H9 (cell line): ENCODE measurements around the gene ALDH1B1. TPM values are rescaled to one million over a fixed set of nuclear protein-coding genes. Genes with fewer than 3 reads are reported as not detected.

Source experiments
- DNase-seq: peaks from one replicate; pipeline ENCODE4 v3.0.0-alpha.2; 2017
- H2AFZ ChIP-seq: one replicate; pipeline ENCODE4 v1.6.1; 2013; ENCODE audit warnings: mild to moderate bottlenecking, low read length, control low read depth, moderate library complexity
- H2AK5ac ChIP-seq: 2 replicates; pipeline ENCODE4 v1.6.1; 2013; ENCODE audit warnings: low read length, control low read depth, mixed read lengths; ENCODE audit not compliant: insufficient read length
- H2BK120ac ChIP-seq: one replicate; pipeline ENCODE4 v1.6.1; 2013; ENCODE audit warnings: low read depth, mild to moderate bottlenecking, low read length, control low read depth, inconsistent platforms; ENCODE audit not compliant: poor library complexity, severe bottlenecking
- H2BK12ac ChIP-seq: 2 replicates; pipeline ENCODE4 v1.6.1; 2013; ENCODE audit warnings: low read length, control low read depth, mixed read lengths, low read depth; ENCODE audit not compliant: insufficient read length
- H2BK15ac ChIP-seq: 2 replicates; pipeline ENCODE4 v1.6.1; 2013; ENCODE audit warnings: low read depth, low read length, control low read depth
- H2BK20ac ChIP-seq: one replicate; pipeline ENCODE4 v1.6.1; 2013; ENCODE audit warnings: low read depth, mild to moderate bottlenecking, low read length, control low read depth, inconsistent platforms; ENCODE audit not compliant: poor library complexity, severe bottlenecking
- H2BK5ac ChIP-seq: 2 replicates; pipeline ENCODE4 v1.6.1; 2013; ENCODE audit warnings: low read length, control low read depth, mixed read lengths; ENCODE audit not compliant: insufficient read length
- H3K14ac ChIP-seq: 2 replicates; pipeline ENCODE4 v1.6.1; 2013; ENCODE audit warnings: low read length, control low read depth; ENCODE audit not compliant: insufficient read depth
- H3K18ac ChIP-seq: 2 replicates; pipeline ENCODE4 v1.6.1; 2013; ENCODE audit warnings: low read depth, mild to moderate bottlenecking, mixed read lengths, low read length, control low read depth; ENCODE audit not compliant: insufficient read length
- H3K23ac ChIP-seq: 2 replicates; pipeline ENCODE4 v1.6.1; 2013; ENCODE audit warnings: low read length, control low read depth, mixed read lengths, low read depth; ENCODE audit not compliant: insufficient read length
- H3K23me2 ChIP-seq: 2 replicates; pipeline ENCODE4 v1.6.1; 2013; ENCODE audit warnings: low read depth, mild to moderate bottlenecking, mixed read lengths, low read length, control low read depth; ENCODE audit not compliant: insufficient read length, poor library complexity, severe bottlenecking
- H3K27ac ChIP-seq: 2 replicates; pipeline ENCODE4 v1.5.1; 2013; ENCODE audit warnings: low read length, control low read depth, mixed read lengths, low read depth; ENCODE audit not compliant: insufficient read length
- H3K27me3 ChIP-seq: 2 replicates; pipeline ENCODE4 v1.6.1; 2013; ENCODE audit warnings: low read length, control low read depth, inconsistent platforms; ENCODE audit not compliant: insufficient read depth
- H3K4ac ChIP-seq: 2 replicates; pipeline ENCODE4 v1.6.1; 2013; ENCODE audit warnings: low read depth, mild to moderate bottlenecking, control low read depth, inconsistent platforms, low read length, moderate library complexity
- H3K4me1 ChIP-seq: 2 replicates; pipeline ENCODE4 v1.6.1; 2013; ENCODE audit warnings: low read length, control low read depth, inconsistent platforms; ENCODE audit not compliant: insufficient read depth
- H3K4me2 ChIP-seq: 2 replicates; pipeline ENCODE4 v1.6.1; 2013; ENCODE audit warnings: low read length, control low read depth, mixed read lengths; ENCODE audit not compliant: insufficient read length, insufficient read depth
- H3K56ac ChIP-seq: 2 replicates; pipeline ENCODE4 v1.6.1; 2013; ENCODE audit warnings: low read depth, mild to moderate bottlenecking, mixed read lengths, low read length, control low read depth; ENCODE audit not compliant: insufficient read length
- H3K79me1 ChIP-seq: 2 replicates; pipeline ENCODE4 v1.6.1; 2013; ENCODE audit warnings: low read depth, mild to moderate bottlenecking, moderate library complexity, low read length, control low read depth, inconsistent platforms; ENCODE audit not compliant: insufficient read depth, poor library complexity, severe bottlenecking
- H3K79me2 ChIP-seq: 2 replicates; pipeline ENCODE4 v1.6.1; 2013; ENCODE audit warnings: low read length, control low read depth, inconsistent platforms; ENCODE audit not compliant: insufficient read depth
- H3K9ac ChIP-seq: 2 replicates; pipeline ENCODE4 v1.6.1; 2013; ENCODE audit warnings: low read length, control low read depth, mixed read lengths; ENCODE audit not compliant: insufficient read length; ENCODE audit errors: extremely low read depth
- H3K9me3 ChIP-seq: one replicate; pipeline ENCODE4 v1.6.1; 2013; ENCODE audit warnings: low read depth, low read length, inconsistent platforms; ENCODE audit not compliant: control insufficient read depth
- H3T11ph ChIP-seq: one replicate; pipeline ENCODE4 v1.6.1; 2013; ENCODE audit warnings: mild to moderate bottlenecking, low read length, control low read depth, inconsistent platforms
- H4K20me1 ChIP-seq: one replicate; pipeline ENCODE4 v1.6.1; 2013; ENCODE audit not compliant: control insufficient read depth, insufficient read length, insufficient read depth
- H4K5ac ChIP-seq: 2 replicates; pipeline ENCODE4 v1.6.1; 2013; ENCODE audit warnings: low read depth, mild to moderate bottlenecking, mixed read lengths, low read length, control low read depth; ENCODE audit not compliant: insufficient read length
- H4K8ac ChIP-seq: replicated peaks from 2 replicates; pipeline ENCODE4 v1.6.1; 2013; ENCODE audit warnings: low read length, control low read depth, mixed read lengths, low read depth; ENCODE audit not compliant: insufficient read length
- H4K91ac ChIP-seq: 2 replicates; pipeline ENCODE4 v1.6.1; 2013; ENCODE audit warnings: low read depth, mild to moderate bottlenecking, moderate library complexity, mixed read lengths, low read length, control low read depth; ENCODE audit not compliant: insufficient read length
- H3K27ac Mint-ChIP-seq, 3 experiments: 2 replicates in 2 of 3; 3 replicates in 1 of 3; pipeline ENCODE4 v1.8.0; 2020 to 2021; ENCODE audit warnings: mixed read lengths in 3 of 3, mild to moderate bottlenecking in 1 of 3, moderate library complexity in 1 of 3
- H3K27me3 Mint-ChIP-seq: 2 replicates; pipeline ENCODE4 v1.8.0; 2021; ENCODE audit warnings: low read depth, mild to moderate bottlenecking, moderate library complexity, mixed read lengths
- H3K36me3 Mint-ChIP-seq, 3 experiments: 2 replicates in 2 of 3; 3 replicates in 1 of 3; pipeline ENCODE4 v1.8.0; 2020 to 2021; ENCODE audit warnings: low read depth in 3 of 3, mixed read lengths in 3 of 3; ENCODE audit not compliant: insufficient read depth in 1 of 3
- H3K4me1 Mint-ChIP-seq, 2 experiments: 2 replicates each; pipeline ENCODE4 v1.8.0; 2020; ENCODE audit warnings: mixed read lengths in 2 of 2
- H3K4me3 Mint-ChIP-seq, 2 experiments: 2 replicates in 1 of 2; 3 replicates in 1 of 2; pipeline ENCODE4 v1.8.0; 2020 to 2021; ENCODE audit warnings: mild to moderate bottlenecking in 2 of 2, mixed read lengths in 2 of 2, moderate library complexity in 1 of 2
- H3K9me3 Mint-ChIP-seq, 2 experiments: 2 replicates in 1 of 2; 3 replicates in 1 of 2; pipeline ENCODE4 v1.8.0; 2020; ENCODE audit warnings: mild to moderate bottlenecking in 2 of 2, mixed read lengths in 2 of 2, moderate library complexity in 1 of 2
- WGBS: extraction: QIAGEN DNeasy Blood & Tissue Kit; methylation state at CpG from one replicate; pipeline ENCODE4 v1.1.7; 2013; ENCODE audit warnings: missing lambda C conversion rate, low lambda C conversion rate, mixed read lengths; ENCODE audit not compliant: insufficient read length; ENCODE audit errors: extremely low coverage; 5-methylcytosine and 5-hydroxymethylcytosine counted together
- total RNA-seq: library from RNA; stranded (reverse); gene quantifications from 2 replicates; pipeline ENCODE4 v1.2.1, GENCODE V29; 2021
- TF ChIP-seq, protein P1 (sequence below): fragments of 200-600 bp; sonication (generic); conservative IDR thresholded peaks from 3 replicates; pipeline ENCODE4 v1.8.0; 2021; ENCODE audit warnings: antibody characterized with exemption, mild to moderate bottlenecking

The ALDH1B1 gene
- total RNA-seq, 1 experiment from 2014 or later = 49.6 TPM

DNA sequence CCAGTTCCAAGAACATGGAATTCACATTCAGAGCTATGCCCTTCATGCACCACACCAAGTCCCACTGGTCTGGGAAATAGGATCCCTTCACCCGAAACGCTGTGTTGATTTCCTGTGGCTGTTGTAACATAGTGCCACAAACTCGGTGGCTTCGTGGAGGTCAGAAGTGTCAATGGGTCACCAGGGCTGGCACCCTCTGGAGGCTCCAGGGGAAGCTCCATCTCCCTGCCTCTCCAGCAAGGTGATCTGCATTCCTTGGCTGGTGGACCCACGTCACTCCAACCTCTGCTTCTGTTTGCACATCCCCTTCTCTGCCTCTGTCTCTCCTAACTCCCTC, 28.9 kb upstream of the ALDH1B1 start:
- Mint-ChIP-seq H3K27ac (peak overlapping the region in 1 of 3 experiments; percentile 34; a peak in 1 of 7 replicates), H3K9me3 (peaks cover 0 to 3% of the 10 kb centered on the region in 2 experiments; a peak in 2 of 5 replicates), H3K27me3 (peaks cover 35% of the 10 kb centered on the region), H3K4me3 (no peak overlapping the region), H3K36me3 (no peaks in the 10 kb centered on the region), H3K4me1 (peaks cover 11 to 16% of the 10 kb centered on the region in 2 experiments)
- no peaks in the 10 kb centered on the region for H3K9me3 ChIP-seq
- H3K14ac ChIP-seq = no peak overlapping the region
- H2BK12ac ChIP-seq = no peak overlapping the region
- H3K79me2 ChIP-seq = no peaks in the 10 kb centered on the region
- H3K79me1 ChIP-seq = no peaks in the 10 kb centered on the region
- no peak overlapping the region for H3K56ac ChIP-seq
- H2BK15ac ChIP-seq = no peak overlapping the region
- H2BK20ac ChIP-seq = no peak overlapping the region
- H4K20me1 ChIP-seq = no peaks in the 10 kb centered on the region
- H3K9ac ChIP-seq = no peak overlapping the region
- no peak overlapping the region for H3K4ac ChIP-seq
- no peak overlapping the region for H2BK120ac ChIP-seq
- H3K27me3 ChIP-seq = no peaks in the 10 kb centered on the region
- H2BK5ac ChIP-seq = no peak overlapping the region
- no peak overlapping the region for H3T11ph ChIP-seq
- no peak overlapping the region for H4K91ac ChIP-seq
- H2AK5ac ChIP-seq = no peak overlapping the region
- DNase-seq = no peak
- no peak overlapping the region for H3K18ac ChIP-seq
- no peak overlapping the region for H4K5ac ChIP-seq
- no peak overlapping the region for H3K4me2 ChIP-seq
- H3K23me2 ChIP-seq = no peaks in the 10 kb centered on the region
- no peak overlapping the region for H2AFZ ChIP-seq
- TF ChIP-seq, protein P1, sequence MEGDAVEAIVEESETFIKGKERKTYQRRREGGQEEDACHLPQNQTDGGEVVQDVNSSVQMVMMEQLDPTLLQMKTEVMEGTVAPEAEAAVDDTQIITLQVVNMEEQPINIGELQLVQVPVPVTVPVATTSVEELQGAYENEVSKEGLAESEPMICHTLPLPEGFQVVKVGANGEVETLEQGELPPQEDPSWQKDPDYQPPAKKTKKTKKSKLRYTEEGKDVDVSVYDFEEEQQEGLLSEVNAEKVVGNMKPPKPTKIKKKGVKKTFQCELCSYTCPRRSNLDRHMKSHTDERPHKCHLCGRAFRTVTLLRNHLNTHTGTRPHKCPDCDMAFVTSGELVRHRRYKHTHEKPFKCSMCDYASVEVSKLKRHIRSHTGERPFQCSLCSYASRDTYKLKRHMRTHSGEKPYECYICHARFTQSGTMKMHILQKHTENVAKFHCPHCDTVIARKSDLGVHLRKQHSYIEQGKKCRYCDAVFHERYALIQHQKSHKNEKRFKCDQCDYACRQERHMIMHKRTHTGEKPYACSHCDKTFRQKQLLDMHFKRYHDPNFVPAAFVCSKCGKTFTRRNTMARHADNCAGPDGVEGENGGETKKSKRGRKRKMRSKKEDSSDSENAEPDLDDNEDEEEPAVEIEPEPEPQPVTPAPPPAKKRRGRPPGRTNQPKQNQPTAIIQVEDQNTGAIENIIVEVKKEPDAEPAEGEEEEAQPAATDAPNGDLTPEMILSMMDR = no peak
- H3K27ac ChIP-seq = no peak overlapping the region
- no peak overlapping the region for H3K23ac ChIP-seq
- no CpG with 5 or more reads among the region's 5 CpGs for WGBS
- no peak overlapping the region for H4K8ac ChIP-seq
- no peaks in the 10 kb centered on the region for H3K4me1 ChIP-seq
